ENCODE results near the gene STX2. TPM values are rescaled to one million over a fixed set of nuclear protein-coding genes. Genes with fewer than 3 reads are reported as not detected.

STX2 gene
- total and polyA plus RNA-seq, 2 experiments from 2014 or later: 16.4 to 35.4 TPM

DNA sequence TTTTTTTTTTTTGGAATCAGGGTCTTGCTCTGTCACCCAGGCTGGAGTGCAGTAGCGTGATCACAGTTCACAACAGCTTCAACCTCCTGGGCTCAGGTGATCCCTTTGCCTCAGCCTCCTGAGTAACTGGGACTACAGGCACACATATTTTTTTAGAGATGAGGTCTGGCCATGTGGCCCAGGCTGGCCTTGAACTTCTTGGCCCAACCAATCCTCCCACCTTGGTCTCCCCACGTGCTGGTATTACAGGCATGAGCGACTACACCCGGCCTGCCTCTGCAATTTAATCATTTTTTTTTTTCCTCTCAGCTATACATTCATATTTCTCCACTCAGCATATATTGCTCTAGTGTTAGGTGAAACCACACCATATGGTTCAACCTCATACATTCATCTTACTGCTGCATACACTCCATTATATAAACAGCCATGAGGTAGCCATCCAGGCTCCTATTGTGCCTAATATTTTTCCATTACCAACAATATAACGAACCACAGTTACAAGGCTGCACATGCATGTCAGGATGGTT lies 7.1 kb downstream of the STX2 start (continued):
- TF ChIP-seq, protein P1, sequence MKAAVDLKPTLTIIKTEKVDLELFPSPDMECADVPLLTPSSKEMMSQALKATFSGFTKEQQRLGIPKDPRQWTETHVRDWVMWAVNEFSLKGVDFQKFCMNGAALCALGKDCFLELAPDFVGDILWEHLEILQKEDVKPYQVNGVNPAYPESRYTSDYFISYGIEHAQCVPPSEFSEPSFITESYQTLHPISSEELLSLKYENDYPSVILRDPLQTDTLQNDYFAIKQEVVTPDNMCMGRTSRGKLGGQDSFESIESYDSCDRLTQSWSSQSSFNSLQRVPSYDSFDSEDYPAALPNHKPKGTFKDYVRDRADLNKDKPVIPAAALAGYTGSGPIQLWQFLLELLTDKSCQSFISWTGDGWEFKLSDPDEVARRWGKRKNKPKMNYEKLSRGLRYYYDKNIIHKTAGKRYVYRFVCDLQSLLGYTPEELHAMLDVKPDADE (IDR thresholded peaks at IDR 0.05): no peak
- TF ChIP-seq CREB1 (CRISPR knock-in tag; IDR thresholded peaks at IDR 0.05; ENCODE audit: low read depth) (no peak), EZH2 (IDR thresholded peaks at IDR 0.05; ENCODE audit: low read depth, unreplicated experiment) (no peak), STAT1 (IDR thresholded peaks at IDR 0.05; ENCODE audit: unreplicated experiment) (no peak), ZNF331 (CRISPR knock-in tag; IDR thresholded peaks at IDR 0.05; ENCODE audit: low read depth) (no peak)

DNA sequence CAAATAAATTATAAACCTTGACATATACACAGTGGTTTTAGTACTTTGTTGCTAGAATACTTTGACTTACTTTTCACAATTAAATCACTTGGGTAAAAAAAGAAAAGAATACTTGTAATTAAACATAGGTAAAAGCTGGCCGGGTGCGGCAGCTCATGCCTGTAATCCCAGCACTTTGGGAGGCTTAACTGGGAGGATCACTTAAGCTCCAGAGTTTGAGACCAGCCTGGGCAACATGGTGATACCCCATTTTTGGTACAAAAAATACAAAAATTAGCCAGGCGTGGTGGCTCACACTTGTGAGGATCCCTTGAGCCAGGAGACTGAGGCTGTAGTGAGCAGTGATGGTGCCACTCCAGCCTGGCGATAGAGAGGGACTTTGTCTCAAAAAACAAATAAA lies 7.8 kb downstream of the STX2 start:
- H3K27me3 Mint-ChIP-seq (ENCODE audit: insufficient read depth, low read depth, poor library complexity): peaks cover 2% of the 10 kb centered on the region
- Histone ChIP-seq H3K27me3 (ENCODE audit: insufficient read depth) (no peaks in the 10 kb centered on the region), H3K9me2 (ENCODE audit: insufficient read depth) (no peaks in the 10 kb centered on the region), H3K36me3 (ENCODE audit: insufficient read depth) (no peaks in the 10 kb centered on the region), H3F3A (replicated peaks; ENCODE audit: low read depth) (no peaks in the 10 kb centered on the region; the same call in 1 of the 2 replicates), H3K4me3 (no peak overlapping the region), H3K4me1 (ENCODE audit: insufficient read depth) (peaks cover 37% of the 10 kb centered on the region), H4K20me1 (replicated peaks; ENCODE audit: insufficient read depth) (no peaks in the 10 kb centered on the region), H3K79me2 (replicated peaks; ENCODE audit: insufficient read depth) (peaks cover 57% of the 10 kb centered on the region), H2AFZ (no peak overlapping the region), H3K27ac (ENCODE audit: low read depth) (no peak overlapping the region), H3K4me2 (no peak overlapping the region)
- no peak for ATAC-seq
- H3K9me3 Mint-ChIP-seq: peaks cover 4% of the 10 kb centered on the region; the same call in 1 of the 3 replicates
- no peak overlapping the region for H3K4me3 Mint-ChIP-seq
- H3K27ac Mint-ChIP-seq: no peak overlapping the region
- peaks cover 9% of the 10 kb centered on the region for H3K36me3 Mint-ChIP-seq (ENCODE audit: low read depth)
- peaks cover 50% of the 10 kb centered on the region for H3K4me1 Mint-ChIP-seq
- DNase-seq (ENCODE audit: low spot score): no peak
- no peak for TF ChIP-seq JUNB (IDR thresholded peaks at IDR 0.05; ENCODE audit: unreplicated experiment)
- TF ChIP-seq STAT1 (IDR thresholded peaks at IDR 0.05; ENCODE audit: unreplicated experiment): no peak
- TF ChIP-seq CREB1 (CRISPR knock-in tag; IDR thresholded peaks at IDR 0.05; ENCODE audit: low read depth): no peak
- no peak for TF ChIP-seq EZH2phosphoT487 (IDR thresholded peaks at IDR 0.05; ENCODE audit: unreplicated experiment)
- TF ChIP-seq, protein P2, sequence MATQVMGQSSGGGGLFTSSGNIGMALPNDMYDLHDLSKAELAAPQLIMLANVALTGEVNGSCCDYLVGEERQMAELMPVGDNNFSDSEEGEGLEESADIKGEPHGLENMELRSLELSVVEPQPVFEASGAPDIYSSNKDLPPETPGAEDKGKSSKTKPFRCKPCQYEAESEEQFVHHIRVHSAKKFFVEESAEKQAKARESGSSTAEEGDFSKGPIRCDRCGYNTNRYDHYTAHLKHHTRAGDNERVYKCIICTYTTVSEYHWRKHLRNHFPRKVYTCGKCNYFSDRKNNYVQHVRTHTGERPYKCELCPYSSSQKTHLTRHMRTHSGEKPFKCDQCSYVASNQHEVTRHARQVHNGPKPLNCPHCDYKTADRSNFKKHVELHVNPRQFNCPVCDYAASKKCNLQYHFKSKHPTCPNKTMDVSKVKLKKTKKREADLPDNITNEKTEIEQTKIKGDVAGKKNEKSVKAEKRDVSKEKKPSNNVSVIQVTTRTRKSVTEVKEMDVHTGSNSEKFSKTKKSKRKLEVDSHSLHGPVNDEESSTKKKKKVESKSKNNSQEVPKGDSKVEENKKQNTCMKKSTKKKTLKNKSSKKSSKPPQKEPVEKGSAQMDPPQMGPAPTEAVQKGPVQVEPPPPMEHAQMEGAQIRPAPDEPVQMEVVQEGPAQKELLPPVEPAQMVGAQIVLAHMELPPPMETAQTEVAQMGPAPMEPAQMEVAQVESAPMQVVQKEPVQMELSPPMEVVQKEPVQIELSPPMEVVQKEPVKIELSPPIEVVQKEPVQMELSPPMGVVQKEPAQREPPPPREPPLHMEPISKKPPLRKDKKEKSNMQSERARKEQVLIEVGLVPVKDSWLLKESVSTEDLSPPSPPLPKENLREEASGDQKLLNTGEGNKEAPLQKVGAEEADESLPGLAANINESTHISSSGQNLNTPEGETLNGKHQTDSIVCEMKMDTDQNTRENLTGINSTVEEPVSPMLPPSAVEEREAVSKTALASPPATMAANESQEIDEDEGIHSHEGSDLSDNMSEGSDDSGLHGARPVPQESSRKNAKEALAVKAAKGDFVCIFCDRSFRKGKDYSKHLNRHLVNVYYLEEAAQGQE (IDR thresholded peaks at IDR 0.05; ENCODE audit: unreplicated experiment): no peak
- TF ChIP-seq, protein P3, sequence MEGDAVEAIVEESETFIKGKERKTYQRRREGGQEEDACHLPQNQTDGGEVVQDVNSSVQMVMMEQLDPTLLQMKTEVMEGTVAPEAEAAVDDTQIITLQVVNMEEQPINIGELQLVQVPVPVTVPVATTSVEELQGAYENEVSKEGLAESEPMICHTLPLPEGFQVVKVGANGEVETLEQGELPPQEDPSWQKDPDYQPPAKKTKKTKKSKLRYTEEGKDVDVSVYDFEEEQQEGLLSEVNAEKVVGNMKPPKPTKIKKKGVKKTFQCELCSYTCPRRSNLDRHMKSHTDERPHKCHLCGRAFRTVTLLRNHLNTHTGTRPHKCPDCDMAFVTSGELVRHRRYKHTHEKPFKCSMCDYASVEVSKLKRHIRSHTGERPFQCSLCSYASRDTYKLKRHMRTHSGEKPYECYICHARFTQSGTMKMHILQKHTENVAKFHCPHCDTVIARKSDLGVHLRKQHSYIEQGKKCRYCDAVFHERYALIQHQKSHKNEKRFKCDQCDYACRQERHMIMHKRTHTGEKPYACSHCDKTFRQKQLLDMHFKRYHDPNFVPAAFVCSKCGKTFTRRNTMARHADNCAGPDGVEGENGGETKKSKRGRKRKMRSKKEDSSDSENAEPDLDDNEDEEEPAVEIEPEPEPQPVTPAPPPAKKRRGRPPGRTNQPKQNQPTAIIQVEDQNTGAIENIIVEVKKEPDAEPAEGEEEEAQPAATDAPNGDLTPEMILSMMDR (conservative IDR thresholded peaks at IDR 0.05; ENCODE audit: low read depth in 2 of 2): no peak
- no peak for TF ChIP-seq ZNF114 (CRISPR knock-in tag; IDR thresholded peaks at IDR 0.05)
- TF ChIP-seq, protein P1 (IDR thresholded peaks at IDR 0.05): no peak
- no peak for TF ChIP-seq EZH2 (IDR thresholded peaks at IDR 0.05; ENCODE audit: low read depth, unreplicated experiment)
- TF ChIP-seq ZNF331 (CRISPR knock-in tag; IDR thresholded peaks at IDR 0.05; ENCODE audit: low read depth): no peak
- no peak for TF ChIP-seq NANOG (IDR thresholded peaks at IDR 0.05; ENCODE audit: borderline replicate concordance)
- TF ChIP-seq POLR2AphosphoS5 (IDR thresholded peaks at IDR 0.05; ENCODE audit: low read depth): no peak

Measured in GM23338 (cell line).